GM12892 (cell line): ENCODE data around the gene IRF2.

Experiments
- DNase-seq: peaks from one replicate; pipeline ENCODE4 v3.0.0; 2011; ENCODE audit not compliant: insufficient read length
- FAIRE-seq: peaks from 2 replicates; lab custom pipeline; 2011; peaks lifted over from hg19 to GRCh38; lab: Jason Lieb, UNC
- POLR2A ChIP-seq: IDR thresholded peaks from 2 replicates; pipeline ENCODE4 v1.6.1; 2011; ENCODE audit warnings: low read depth, low read length, control low read depth
- POLR2AphosphoS5 ChIP-seq: IDR thresholded peaks from 2 replicates; pipeline ENCODE4 v1.6.1; 2011; ENCODE audit warnings: low read depth, low read length, control low read depth
- TAF1 ChIP-seq: IDR thresholded peaks from 2 replicates; pipeline ENCODE4 v1.6.1; 2011; ENCODE audit warnings: low read depth, mild to moderate bottlenecking, control low read depth, low read length, borderline replicate concordance

Gene IRF2

GRCh38 chr4:184457535-184458249, 16.7 kb downstream of the IRF2 start:
- DNase-seq: no peak
- FAIRE-seq: peak; percentile 67
- TF ChIP-seq POLR2A (no peak), TAF1 (no peak), POLR2AphosphoS5 (no peak)

- TF ChIP-seq POLR2AphosphoS5: no peak
- no peak for TF ChIP-seq TAF1
- no peak for TF ChIP-seq POLR2A
- FAIRE-seq: no peak
Observed at GRCh38 chr4:184456337-184456736, 18.0 kb downstream of the IRF2 start.

GRCh38 chr4:184455299-184455698, 19.1 kb downstream of the IRF2 start:
- FAIRE-seq (no peak), DNase-seq (no peak)
- TF ChIP-seq POLR2A (no peak), TAF1 (no peak), POLR2AphosphoS5 (no peak)

More at GRCh38 chr4:184456337-184456736, 18.0 kb downstream of the IRF2 start:
- no peak for DNase-seq

- FAIRE-seq (peak; percentile 96), DNase-seq (peak; percentile 30)
- TF ChIP-seq TAF1 (no peak), POLR2A (no peak; the same call in 1 of the 2 replicates), POLR2AphosphoS5 (no peak)
Observed at GRCh38 chr4:184453365-184454160, 20.8 kb downstream of the IRF2 start.

- no peak for FAIRE-seq
- no peak for DNase-seq
- TF ChIP-seq POLR2AphosphoS5 (no peak), TAF1 (no peak), POLR2A (no peak)
Observed at GRCh38 chr4:184452740-184453139, 21.6 kb downstream of the IRF2 start.

GRCh38 chr4:184451726-184452125, 22.6 kb downstream of the IRF2 start:
- TF ChIP-seq TAF1 (no peak), POLR2A (no peak), POLR2AphosphoS5 (no peak)
- FAIRE-seq: no peak
- no peak for DNase-seq

GRCh38 chr4:184450743-184451535, 23.4 kb downstream of the IRF2 start:
- FAIRE-seq (peak; percentile 36), DNase-seq (no peak)
- TF ChIP-seq TAF1 (no peak), POLR2A (no peak), POLR2AphosphoS5 (no peak)

- no peak for DNase-seq
- no peak for FAIRE-seq
Observed at GRCh38 chr4:184450045-184450444, 24.3 kb downstream of the IRF2 start.

GRCh38 chr4:184448821-184449220, 25.5 kb downstream of the IRF2 start:
- TF ChIP-seq POLR2AphosphoS5 (no peak), POLR2A (no peak), TAF1 (no peak)
- FAIRE-seq (peak; percentile 83), DNase-seq (no peak)

More at GRCh38 chr4:184450045-184450444, 24.3 kb downstream of the IRF2 start:
- no peak for TF ChIP-seq POLR2AphosphoS5
- no peak for TF ChIP-seq POLR2A
- TF ChIP-seq TAF1: no peak

GRCh38 chr4:184448141-184448540, 26.2 kb downstream of the IRF2 start:
- peak; percentile 14 for FAIRE-seq

GRCh38 chr4:184447664-184448063, 26.7 kb downstream of the IRF2 start:
- FAIRE-seq: peak; percentile 64
- no peak for TF ChIP-seq POLR2A
- TF ChIP-seq POLR2AphosphoS5: no peak
- no peak for TF ChIP-seq TAF1
- no peak for DNase-seq

More at GRCh38 chr4:184448141-184448540, 26.2 kb downstream of the IRF2 start:
- TF ChIP-seq POLR2A (no peak), TAF1 (no peak), POLR2AphosphoS5 (no peak)
- no peak for DNase-seq
